OCI-LY7 (cell line): Measurements from ENCODE around the gene SGIP1. TPM values are rescaled to one million over a fixed set of nuclear protein-coding genes. Genes with fewer than 3 reads are reported as not detected.

Source experiments
- Bru-seq: library from RNA; stranded (reverse); fragments of 400-500 nt; gene quantifications from one replicate; lab custom pipeline; 2021; lab: Mats Ljungman, UMichigan
- BruChase-seq, 2 experiments: library from RNA; stranded (reverse); fragments of 400-500 nt; gene quantifications; one replicate each; lab custom pipeline; 2021; lab: Mats Ljungman, UMichigan
- BruUV-seq: library from RNA; stranded (reverse); fragments of 400-500 nt; replicated peaks from 2 replicates; lab custom pipeline; 2021; lab: Mats Ljungman, UMichigan
- CTCF ChIA-PET: fragments of 300-600 bp; sonication (Branson Sonifier 250); formaldehyde crosslinking; loops from one replicate; lab custom pipeline; 2022; ENCODE audit warnings: antibody characterized with exemption; ENCODE audit not compliant: unreplicated experiment; lab: Charles Lee
- POLR2A ChIA-PET: fragments of 300-600 bp; sonication (Branson Sonifier 250); formaldehyde crosslinking; loops from one replicate; lab custom pipeline; 2022; ENCODE audit warnings: antibody characterized with exemption; lab: Charles Lee
- DNase-seq: peaks from one replicate; pipeline ENCODE4 v3.0.0-alpha.2; 2015; ENCODE audit warnings: low spot score
- H2AFZ ChIP-seq: fragments of 200-600 bp; sonication (generic), shearing (Covaris generic); 2 replicates; pipeline ENCODE4 v1.6.1; 2014; ENCODE audit warnings: mild to moderate bottlenecking, antibody characterized with exemption, low read length, moderate library complexity
- H3K27ac ChIP-seq: fragments of 200-600 bp; sonication (generic); 2 replicates; pipeline ENCODE4 v1.5.1; 2014; ENCODE audit warnings: mixed run types, low read depth, mild to moderate bottlenecking, moderate library complexity, low read length, inconsistent platforms; ENCODE audit not compliant: poor library complexity, severe bottlenecking
- H3K36me3 ChIP-seq: fragments of 200-600 bp; sonication (generic); 2 replicates; pipeline ENCODE4 v1.6.1; 2014; ENCODE audit warnings: mild to moderate bottlenecking, antibody characterized with exemption, low read length, moderate library complexity, mixed read lengths; ENCODE audit not compliant: insufficient read depth
- H3K4me1 ChIP-seq: fragments of 200-600 bp; sonication (generic); 2 replicates; pipeline ENCODE4 v1.5.1; 2014; ENCODE audit warnings: mild to moderate bottlenecking, low read length; ENCODE audit not compliant: insufficient read depth, poor library complexity, severe bottlenecking
- H3K4me2 ChIP-seq: fragments of 200-600 bp; sonication (generic); 2 replicates; pipeline ENCODE4 v1.6.1; 2014; ENCODE audit warnings: mild to moderate bottlenecking, low read length
- H3K4me3 ChIP-seq: fragments of 200-600 bp; sonication (generic); 2 replicates; pipeline ENCODE4 v1.5.1; 2014; ENCODE audit warnings: mild to moderate bottlenecking, low read depth, low read length; ENCODE audit not compliant: poor library complexity, severe bottlenecking
- H3K79me2 ChIP-seq: fragments of 200-600 bp; sonication (generic); 2 replicates; pipeline ENCODE4 v1.6.1; 2016; ENCODE audit warnings: low read depth, mild to moderate bottlenecking, low read length, moderate library complexity, mixed read lengths; ENCODE audit not compliant: insufficient read depth
- H3K9me2 ChIP-seq: fragments of 200-600 bp; sonication (generic); 2 replicates; pipeline ENCODE4 v1.6.1; 2016; ENCODE audit warnings: mild to moderate bottlenecking, low read length, mixed read lengths; ENCODE audit not compliant: insufficient read depth
- H3K9me3 ChIP-seq: fragments of 200-600 bp; sonication (generic); 2 replicates; pipeline ENCODE4 v1.6.1; 2014; ENCODE audit warnings: mild to moderate bottlenecking, mixed run types, low read length, mixed read lengths
- H4K20me1 ChIP-seq: fragments of 200-600 bp; sonication (generic); 2 replicates; pipeline ENCODE4 v1.6.1; 2014; ENCODE audit warnings: mild to moderate bottlenecking, antibody characterized with exemption, low read length, moderate library complexity, mixed read lengths; ENCODE audit not compliant: insufficient read depth
- EZH2phosphoT487 ChIP-seq: fragments of 200-600 bp; sonication (generic); IDR thresholded peaks from 2 replicates; pipeline ENCODE4 v1.6.1; 2018; ENCODE audit warnings: low read depth, borderline replicate concordance, mild to moderate bottlenecking, mixed run types, antibody characterized with exemption, low read length, moderate library complexity, mixed read lengths
- intact Hi-C: fragments of 100-400 bp; cut with micrococcal nuclease; formaldehyde crosslinking; loops from one replicate; pipeline ENCODE4 v1.10.0; 2022; ENCODE audit not compliant: unreplicated experiment
- long read RNA-seq: library from polyadenylated mRNA; stranded (forward); transcript quantifications from one replicate; pipeline ENCODE4 v2.0.0, GENCODE V29; 2022
- total RNA-seq, 2 experiments: library from RNA; depleted of rRNA in 1 of 2; stranded (reverse); fragments of >200 nt in 1 of 2; shearing (Covaris generic) in 1 of 2; gene quantifications; 2 replicates each; pipeline ENCODE4 v1.2.3, GENCODE V29; 2014 to 2022
- TF ChIP-seq, protein P1 (sequence below): fragments of 200-600 bp; sonication (generic); conservative IDR thresholded peaks from 2 replicates; pipeline ENCODE4 v1.5.1; 2014; ENCODE audit warnings: mild to moderate bottlenecking, antibody characterized with exemption, low read length, moderate library complexity, mixed read lengths

Gene SGIP1, protein sequence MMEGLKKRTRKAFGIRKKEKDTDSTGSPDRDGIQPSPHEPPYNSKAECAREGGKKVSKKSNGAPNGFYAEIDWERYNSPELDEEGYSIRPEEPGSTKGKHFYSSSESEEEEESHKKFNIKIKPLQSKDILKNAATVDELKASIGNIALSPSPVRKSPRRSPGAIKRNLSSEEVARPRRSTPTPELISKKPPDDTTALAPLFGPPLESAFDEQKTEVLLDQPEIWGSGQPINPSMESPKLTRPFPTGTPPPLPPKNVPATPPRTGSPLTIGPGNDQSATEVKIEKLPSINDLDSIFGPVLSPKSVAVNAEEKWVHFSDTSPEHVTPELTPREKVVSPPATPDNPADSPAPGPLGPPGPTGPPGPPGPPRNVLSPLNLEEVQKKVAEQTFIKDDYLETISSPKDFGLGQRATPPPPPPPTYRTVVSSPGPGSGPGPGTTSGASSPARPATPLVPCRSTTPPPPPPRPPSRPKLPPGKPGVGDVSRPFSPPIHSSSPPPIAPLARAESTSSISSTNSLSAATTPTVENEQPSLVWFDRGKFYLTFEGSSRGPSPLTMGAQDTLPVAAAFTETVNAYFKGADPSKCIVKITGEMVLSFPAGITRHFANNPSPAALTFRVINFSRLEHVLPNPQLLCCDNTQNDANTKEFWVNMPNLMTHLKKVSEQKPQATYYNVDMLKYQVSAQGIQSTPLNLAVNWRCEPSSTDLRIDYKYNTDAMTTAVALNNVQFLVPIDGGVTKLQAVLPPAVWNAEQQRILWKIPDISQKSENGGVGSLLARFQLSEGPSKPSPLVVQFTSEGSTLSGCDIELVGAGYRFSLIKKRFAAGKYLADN
- total RNA-seq (2014; rRNA removed; shearing (Covaris generic)) (not detected in 2 replicates), total RNA-seq (2022) (not detected in 2 replicates), Bru-seq, nascent RNA (percentile 1 among the genes with signal in this experiment), BruChase-seq, experiment 1, labeled RNA remaining after a 6-hour chase (not detected), BruChase-seq, experiment 2, labeled RNA remaining after a 2-hour chase (percentile 1 among the genes with signal in this experiment)
- long read RNA-seq, result 0 reads

DNA sequence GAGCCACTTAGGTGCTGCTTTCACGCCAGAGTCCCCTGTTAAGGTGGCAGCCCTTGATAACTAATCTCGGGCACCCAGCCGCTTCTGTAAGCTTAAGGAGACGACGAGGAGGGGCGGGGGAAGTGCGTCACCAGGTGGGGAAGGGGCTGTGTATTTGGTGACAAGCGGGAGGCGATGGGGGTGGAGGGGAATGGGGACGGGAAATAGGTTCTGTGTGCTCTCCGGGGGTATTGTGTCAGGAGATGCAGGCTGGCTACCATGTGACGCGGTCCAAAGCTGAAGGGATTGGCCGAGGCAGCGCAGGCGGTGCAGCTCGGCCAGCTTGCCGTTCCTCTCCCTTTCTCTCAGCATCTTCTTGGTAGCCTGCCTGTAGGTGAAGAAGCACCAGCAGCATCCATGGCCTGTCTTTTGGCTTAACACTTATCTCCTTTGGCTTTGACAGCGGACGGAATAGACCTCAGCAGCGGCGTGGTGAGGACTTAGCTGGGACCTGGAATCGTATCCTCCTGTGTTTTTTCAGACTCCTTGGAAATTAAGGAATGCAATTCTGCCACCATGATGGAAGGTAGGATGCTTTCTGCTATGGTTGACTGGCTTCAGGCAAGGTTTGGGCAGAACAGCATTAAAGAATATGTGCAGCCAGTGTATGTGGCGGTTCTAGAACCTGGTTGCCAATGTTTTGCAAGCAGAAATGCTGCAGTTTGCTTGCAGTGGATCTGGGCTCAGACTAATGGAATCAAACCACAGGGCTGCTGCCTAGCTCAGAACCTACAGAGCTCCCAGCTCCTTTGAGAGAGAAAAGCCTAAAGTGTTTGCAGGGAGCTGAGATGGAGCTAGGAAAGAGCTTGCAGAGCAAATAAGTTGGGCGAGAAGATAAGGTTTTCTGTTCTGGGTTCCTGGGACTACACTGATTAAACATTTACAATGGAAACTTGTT, at the start of gene SGIP1:
Gene SGIP1 (plus strand): TSS at position 350 of the 937 bp plus-strand sequence. CDS start 206 bp downstream, at position 556.
- no peak within 1 kb of the TSS for H2AFZ ChIP-seq
- no peak within 1 kb of the TSS for H3K4me3 ChIP-seq
- H4K20me1 ChIP-seq, result no peaks in the 10 kb centered on the region
- H3K4me2 ChIP-seq, result no peak within 1 kb of the TSS
- CTCF ChIA-PET, result interaction anchor here (0.6 kb wide), 1 partner anchor 350 kb away, joined by 3 read pairs; no protein-coding TSS in a partner anchor
- no peak for TF ChIP-seq EZH2phosphoT487
- TF ChIP-seq, protein P1, sequence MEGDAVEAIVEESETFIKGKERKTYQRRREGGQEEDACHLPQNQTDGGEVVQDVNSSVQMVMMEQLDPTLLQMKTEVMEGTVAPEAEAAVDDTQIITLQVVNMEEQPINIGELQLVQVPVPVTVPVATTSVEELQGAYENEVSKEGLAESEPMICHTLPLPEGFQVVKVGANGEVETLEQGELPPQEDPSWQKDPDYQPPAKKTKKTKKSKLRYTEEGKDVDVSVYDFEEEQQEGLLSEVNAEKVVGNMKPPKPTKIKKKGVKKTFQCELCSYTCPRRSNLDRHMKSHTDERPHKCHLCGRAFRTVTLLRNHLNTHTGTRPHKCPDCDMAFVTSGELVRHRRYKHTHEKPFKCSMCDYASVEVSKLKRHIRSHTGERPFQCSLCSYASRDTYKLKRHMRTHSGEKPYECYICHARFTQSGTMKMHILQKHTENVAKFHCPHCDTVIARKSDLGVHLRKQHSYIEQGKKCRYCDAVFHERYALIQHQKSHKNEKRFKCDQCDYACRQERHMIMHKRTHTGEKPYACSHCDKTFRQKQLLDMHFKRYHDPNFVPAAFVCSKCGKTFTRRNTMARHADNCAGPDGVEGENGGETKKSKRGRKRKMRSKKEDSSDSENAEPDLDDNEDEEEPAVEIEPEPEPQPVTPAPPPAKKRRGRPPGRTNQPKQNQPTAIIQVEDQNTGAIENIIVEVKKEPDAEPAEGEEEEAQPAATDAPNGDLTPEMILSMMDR, result no peak
- H3K79me2 ChIP-seq, result no peaks in the 10 kb centered on the region
- BruUV-seq, result no TSS peak
- POLR2A ChIA-PET, result interaction anchor here (1.9 kb wide), 1 partner anchor 19 kb away, joined by 5 read pairs; no protein-coding TSS in a partner anchor
- no peaks in the 10 kb centered on the region for H3K9me2 ChIP-seq
- no peaks in the 10 kb centered on the region for H3K9me3 ChIP-seq
- DNase-seq, result no peak
- no peak within 1 kb of the TSS for H3K27ac ChIP-seq
- intact Hi-C loops, result no loop called here
- no peaks in the 10 kb centered on the region for H3K36me3 ChIP-seq
- H3K4me1 ChIP-seq, result no peaks in the 10 kb centered on the region

DNA sequence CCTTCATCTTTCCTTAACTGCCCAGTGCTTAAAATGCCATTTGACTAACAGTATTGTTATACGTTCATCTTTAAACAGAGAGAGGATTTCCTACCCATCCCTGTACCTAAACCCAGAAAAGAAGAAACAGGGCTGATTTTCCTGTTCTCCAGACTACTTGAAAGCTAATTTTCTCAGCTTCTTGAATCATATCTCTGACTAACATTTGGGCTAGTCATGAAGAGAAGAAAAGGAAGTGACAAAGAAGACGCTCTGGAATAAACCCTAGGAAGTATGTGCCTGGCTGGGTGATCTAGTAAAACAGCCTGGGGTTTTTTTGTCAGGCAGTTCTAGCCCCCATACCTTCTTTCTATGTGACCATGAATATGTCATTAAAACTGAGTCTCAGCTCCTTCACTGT, 44.8 kb upstream of the SGIP1 start:
- no peak for DNase-seq
- no peaks in the 10 kb centered on the region for H3K4me1 ChIP-seq
- no peaks in the 10 kb centered on the region for H3K9me2 ChIP-seq
- no peaks in the 10 kb centered on the region for H3K79me2 ChIP-seq
- H3K36me3 ChIP-seq, result no peaks in the 10 kb centered on the region
- H3K27ac ChIP-seq, result no peak overlapping the region
- ChIA-PET POLR2A (no interaction called here), CTCF (no interaction called here)
- no peak overlapping the region for H3K4me3 ChIP-seq
- intact Hi-C loops, result no loop called here
- H3K4me2 ChIP-seq, result no peak overlapping the region
- no peak overlapping the region for H2AFZ ChIP-seq
- no peaks in the 10 kb centered on the region for H3K9me3 ChIP-seq
- no peaks in the 10 kb centered on the region for H4K20me1 ChIP-seq
- TF ChIP-seq EZH2phosphoT487, result no peak
- TF ChIP-seq, protein P1, result no peak
- BruUV-seq, result no TSS peak
